ENCODE measurements around the gene MST1. TPM values are rescaled to one million over a fixed set of nuclear protein-coding genes. Genes with fewer than 3 reads are reported as not detected.

MST1 gene
- total and polyA plus RNA-seq, 2 experiments from 2014 or later, result 116 to 158 TPM

- Histone ChIP-seq H3K36me3 (replicated peaks; ENCODE audit: insufficient read depth, low read depth) (no peaks in the 10 kb centered on the region), H3K4me1 (ENCODE audit: insufficient read depth) (no peaks in the 10 kb centered on the region), H3K79me2 (no peaks in the 10 kb centered on the region), H3K9me3 (ENCODE audit: low read depth) (no peaks in the 10 kb centered on the region), H3K4me2 (no peak overlapping the region), H2AFZ (no peak overlapping the region), H4K20me1 (ENCODE audit: insufficient read depth, poor library complexity, severe bottlenecking) (no peaks in the 10 kb centered on the region), H3K9me2 (replicated peaks; ENCODE audit: insufficient read depth) (no peaks in the 10 kb centered on the region), H3K27ac (no peak overlapping the region), H3K27me3 (no peaks in the 10 kb centered on the region), H3K4me3 (no peak overlapping the region)
- 93% methylated on average over 11 of the region's 11 CpGs for WGBS (ENCODE audit: low lambda C conversion rate, missing lambda C conversion rate)
- TF ChIP-seq EZH2phosphoT487 (IDR thresholded peaks at IDR 0.05; ENCODE audit: low read depth, severe bottlenecking, unreplicated experiment) (no peak), EZH2 (IDR thresholded peaks at IDR 0.05; ENCODE audit: borderline replicate concordance) (no peak), CTCF (IDR thresholded peaks at IDR 0.05; ENCODE audit: poor library complexity) (no peak)
- no peak for DNase-seq (ENCODE audit: low spot score)
Measured at GRCh38 chr3:49712166-49712565, 22.9 kb upstream of the MST1 start.

GRCh38 chr3:49711489-49711888 lies 22.2 kb upstream of the MST1 start:
- no peak for DNase-seq (ENCODE audit: low spot score)
- Histone ChIP-seq H3K4me1 (ENCODE audit: insufficient read depth) (no peaks in the 10 kb centered on the region), H3K79me2 (no peaks in the 10 kb centered on the region), H3K27ac (no peak overlapping the region), H3K27me3 (no peaks in the 10 kb centered on the region), H2AFZ (no peak overlapping the region), H3K9me2 (replicated peaks; ENCODE audit: insufficient read depth) (no peaks in the 10 kb centered on the region), H4K20me1 (ENCODE audit: insufficient read depth, poor library complexity, severe bottlenecking) (no peaks in the 10 kb centered on the region), H3K9me3 (ENCODE audit: low read depth) (no peaks in the 10 kb centered on the region), H3K4me3 (no peak overlapping the region), H3K36me3 (replicated peaks; ENCODE audit: insufficient read depth, low read depth) (no peaks in the 10 kb centered on the region), H3K4me2 (no peak overlapping the region)
- TF ChIP-seq EZH2 (IDR thresholded peaks at IDR 0.05; ENCODE audit: borderline replicate concordance), result no peak
- no peak for TF ChIP-seq EZH2phosphoT487 (IDR thresholded peaks at IDR 0.05; ENCODE audit: low read depth, severe bottlenecking, unreplicated experiment)
- no peak for TF ChIP-seq CTCF (IDR thresholded peaks at IDR 0.05; ENCODE audit: poor library complexity)
- 97% methylated on average over 5 of the region's 5 CpGs for WGBS (ENCODE audit: low lambda C conversion rate, missing lambda C conversion rate)

DNA sequence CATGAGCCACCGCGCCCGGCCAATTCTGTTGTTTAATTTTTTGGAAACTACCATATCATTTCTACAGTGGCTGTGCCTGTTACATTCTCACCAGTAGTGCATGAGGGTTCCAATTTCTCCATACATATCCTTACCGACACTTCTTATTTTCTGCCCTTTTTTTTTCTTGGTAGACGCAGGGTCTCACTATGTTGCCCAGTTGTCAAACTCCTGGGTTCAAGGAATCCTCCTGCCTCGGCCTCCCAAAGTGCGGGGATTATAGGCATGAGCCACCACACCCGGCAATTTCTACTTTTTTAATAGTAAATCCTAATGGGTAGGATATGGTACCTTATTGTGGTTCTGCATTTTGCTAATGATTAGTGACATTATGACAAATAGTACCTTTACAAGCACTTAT lies 20.6 kb upstream of the MST1 start:
- WGBS (ENCODE audit: low lambda C conversion rate, missing lambda C conversion rate), result 96% methylated on average over 8 of the region's 8 CpGs
- TF ChIP-seq EZH2phosphoT487 (IDR thresholded peaks at IDR 0.05; ENCODE audit: low read depth, severe bottlenecking, unreplicated experiment), result no peak
- no peak for TF ChIP-seq CTCF (IDR thresholded peaks at IDR 0.05; ENCODE audit: poor library complexity)
- TF ChIP-seq EZH2 (IDR thresholded peaks at IDR 0.05; ENCODE audit: borderline replicate concordance), result no peak
- Histone ChIP-seq H2AFZ (no peak overlapping the region), H3K4me3 (no peak overlapping the region), H3K27me3 (no peaks in the 10 kb centered on the region), H3K36me3 (replicated peaks; ENCODE audit: insufficient read depth, low read depth) (no peaks in the 10 kb centered on the region), H4K20me1 (ENCODE audit: insufficient read depth, poor library complexity, severe bottlenecking) (no peaks in the 10 kb centered on the region), H3K9me2 (replicated peaks; ENCODE audit: insufficient read depth) (no peaks in the 10 kb centered on the region), H3K79me2 (no peaks in the 10 kb centered on the region), H3K27ac (no peak overlapping the region), H3K4me1 (ENCODE audit: insufficient read depth) (no peaks in the 10 kb centered on the region), H3K4me2 (no peak overlapping the region), H3K9me3 (ENCODE audit: low read depth) (no peaks in the 10 kb centered on the region)
- DNase-seq (ENCODE audit: low spot score), result no peak

- no peak overlapping the region for H3K4me3 ChIP-seq
- H3K79me2 ChIP-seq, result no peaks in the 10 kb centered on the region
- no peak overlapping the region for H3K27ac ChIP-seq
- TF ChIP-seq CTCF (IDR thresholded peaks at IDR 0.05; ENCODE audit: poor library complexity), result no peak
- no peak for TF ChIP-seq EZH2phosphoT487 (IDR thresholded peaks at IDR 0.05; ENCODE audit: low read depth, severe bottlenecking, unreplicated experiment)
- TF ChIP-seq EZH2 (IDR thresholded peaks at IDR 0.05; ENCODE audit: borderline replicate concordance), result no peak
- no peaks in the 10 kb centered on the region for H4K20me1 ChIP-seq (ENCODE audit: insufficient read depth, poor library complexity, severe bottlenecking)
- DNase-seq (ENCODE audit: low spot score), result no peak
- H3K27me3 ChIP-seq, result no peaks in the 10 kb centered on the region
- H3K4me2 ChIP-seq, result no peak overlapping the region
- no peak overlapping the region for H2AFZ ChIP-seq
- no peaks in the 10 kb centered on the region for H3K36me3 ChIP-seq (replicated peaks; ENCODE audit: insufficient read depth, low read depth)
- WGBS (ENCODE audit: low lambda C conversion rate, missing lambda C conversion rate), result 85% methylated on average over 4 of the region's 4 CpGs
- no peaks in the 10 kb centered on the region for H3K4me1 ChIP-seq (ENCODE audit: insufficient read depth)
- no peaks in the 10 kb centered on the region for H3K9me3 ChIP-seq (ENCODE audit: low read depth)
- no peaks in the 10 kb centered on the region for H3K9me2 ChIP-seq (replicated peaks; ENCODE audit: insufficient read depth)
Measured at GRCh38 chr3:49707113-49707480, 17.8 kb upstream of the MST1 start.
